Chondrocyte (in vitro differentiated cells): Measurements from ENCODE around the gene ABCA4. TPM values are rescaled to one million over a fixed set of nuclear protein-coding genes. Genes with fewer than 3 reads are reported as not detected.

ENCODE experiments used
- DNase-seq: peaks from one replicate; pipeline ENCODE4 v3.0.0; 2021; ENCODE audit warnings: mixed read lengths, low spot score
- H3K27ac Mint-ChIP-seq: one replicate; pipeline ENCODE4 v1.8.0; 2021; ENCODE audit warnings: mild to moderate bottlenecking, moderate library complexity, mixed read lengths; ENCODE audit not compliant: unreplicated experiment
- H3K27me3 Mint-ChIP-seq: 2 replicates; pipeline ENCODE4 v1.8.0; 2021; ENCODE audit warnings: low read depth, mixed read lengths
- H3K36me3 Mint-ChIP-seq: 2 replicates; pipeline ENCODE4 v1.8.0; 2021; ENCODE audit warnings: low read depth, mixed read lengths
- H3K4me1 Mint-ChIP-seq: 2 replicates; pipeline ENCODE4 v1.8.0; 2021; ENCODE audit warnings: low read depth, mild to moderate bottlenecking, mixed read lengths
- H3K4me3 Mint-ChIP-seq: one replicate; pipeline ENCODE4 v1.8.0; 2021; ENCODE audit warnings: mild to moderate bottlenecking, moderate library complexity, mixed read lengths; ENCODE audit not compliant: unreplicated experiment
- H3K9me3 Mint-ChIP-seq: 2 replicates; pipeline ENCODE4 v1.8.0; 2021; ENCODE audit warnings: low read depth, mixed read lengths
- total RNA-seq: library from RNA; stranded (reverse); gene quantifications from 3 replicates; pipeline ENCODE4 v1.2.1, GENCODE V29; 2021
- TF ChIP-seq, protein P1 (sequence below): fragments of 200-600 bp; sonication (generic); IDR thresholded peaks from 2 replicates; pipeline ENCODE4 v1.5.0; 2021; ENCODE audit warnings: antibody characterized with exemption, mild to moderate bottlenecking, moderate library complexity

Gene ABCA4
- total RNA-seq, 1 donor from 2014 or later: 0.22 TPM

DNA sequence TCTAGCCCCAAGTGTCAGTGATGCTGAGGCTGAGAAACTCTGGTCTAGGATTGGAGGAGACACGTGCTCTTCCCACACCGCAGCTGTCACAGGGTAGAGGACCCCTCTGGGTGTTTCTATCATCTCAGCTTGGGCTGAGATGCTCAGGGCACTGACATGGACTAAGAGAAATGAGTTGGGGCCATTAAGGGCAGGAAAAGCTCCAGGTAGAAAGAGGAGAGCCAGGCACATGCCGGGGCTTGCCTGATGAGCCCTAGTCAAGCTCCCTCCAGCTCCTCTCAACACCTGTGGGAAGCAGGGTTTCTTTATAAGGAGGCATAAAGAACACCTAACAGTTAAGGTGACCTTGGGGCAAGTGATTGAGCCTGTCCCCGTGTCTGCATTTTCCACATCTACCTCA lies 17.3 kb downstream of the ABCA4 start:
- H3K9me3 Mint-ChIP-seq: no peaks in the 10 kb centered on the region
- DNase-seq: no peak
- no peak overlapping the region for H3K27ac Mint-ChIP-seq
- peaks cover 24% of the 10 kb centered on the region for H3K4me1 Mint-ChIP-seq
- TF ChIP-seq, protein P1, sequence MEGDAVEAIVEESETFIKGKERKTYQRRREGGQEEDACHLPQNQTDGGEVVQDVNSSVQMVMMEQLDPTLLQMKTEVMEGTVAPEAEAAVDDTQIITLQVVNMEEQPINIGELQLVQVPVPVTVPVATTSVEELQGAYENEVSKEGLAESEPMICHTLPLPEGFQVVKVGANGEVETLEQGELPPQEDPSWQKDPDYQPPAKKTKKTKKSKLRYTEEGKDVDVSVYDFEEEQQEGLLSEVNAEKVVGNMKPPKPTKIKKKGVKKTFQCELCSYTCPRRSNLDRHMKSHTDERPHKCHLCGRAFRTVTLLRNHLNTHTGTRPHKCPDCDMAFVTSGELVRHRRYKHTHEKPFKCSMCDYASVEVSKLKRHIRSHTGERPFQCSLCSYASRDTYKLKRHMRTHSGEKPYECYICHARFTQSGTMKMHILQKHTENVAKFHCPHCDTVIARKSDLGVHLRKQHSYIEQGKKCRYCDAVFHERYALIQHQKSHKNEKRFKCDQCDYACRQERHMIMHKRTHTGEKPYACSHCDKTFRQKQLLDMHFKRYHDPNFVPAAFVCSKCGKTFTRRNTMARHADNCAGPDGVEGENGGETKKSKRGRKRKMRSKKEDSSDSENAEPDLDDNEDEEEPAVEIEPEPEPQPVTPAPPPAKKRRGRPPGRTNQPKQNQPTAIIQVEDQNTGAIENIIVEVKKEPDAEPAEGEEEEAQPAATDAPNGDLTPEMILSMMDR: no peak
- H3K4me3 Mint-ChIP-seq: no peak overlapping the region
- H3K27me3 Mint-ChIP-seq: no peaks in the 10 kb centered on the region
- H3K36me3 Mint-ChIP-seq: no peaks in the 10 kb centered on the region

DNA sequence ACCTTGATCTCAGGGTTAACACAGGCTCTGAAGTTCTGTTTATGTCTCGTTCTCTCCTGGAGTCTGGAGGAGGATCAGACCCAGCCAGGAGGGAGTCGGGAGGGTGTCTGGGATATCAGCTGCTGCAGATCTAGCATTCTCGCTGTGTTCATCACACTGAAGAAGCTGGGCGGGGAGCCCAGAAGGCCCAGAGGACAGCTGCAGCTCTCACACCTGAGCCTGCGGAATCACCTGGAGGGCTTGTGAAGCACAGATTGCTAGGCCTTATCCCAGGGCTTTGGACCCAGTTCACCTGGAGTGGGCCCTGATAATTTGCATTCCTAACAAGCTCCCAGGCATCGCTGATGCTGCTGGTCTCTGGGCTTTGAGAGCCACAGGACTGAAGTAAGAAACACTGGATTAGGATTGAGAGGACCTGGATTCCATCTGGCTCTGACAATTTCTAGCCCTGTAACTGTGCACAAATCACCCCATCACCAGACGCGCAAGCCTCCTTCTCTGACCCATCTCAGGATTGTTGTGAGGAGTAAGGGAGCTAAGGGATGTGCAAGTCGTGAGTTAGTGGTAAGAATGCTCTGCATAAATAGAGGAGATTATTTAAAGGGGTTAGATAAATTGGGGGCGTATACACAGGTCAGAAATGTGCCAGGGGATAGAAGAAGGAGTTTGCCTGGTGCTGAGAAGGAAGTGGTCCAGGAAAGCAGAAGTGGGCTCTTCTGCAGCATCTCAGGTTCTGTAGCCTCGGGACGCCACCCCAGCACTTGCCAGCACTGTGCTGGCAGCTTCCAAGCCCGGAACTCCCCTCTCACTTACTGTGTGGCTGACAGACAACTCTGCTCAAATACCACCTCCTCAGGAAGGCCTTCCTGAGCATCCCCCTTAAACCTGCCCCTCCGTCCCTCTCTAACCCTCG lies 19.1 kb downstream of the ABCA4 start:
- Mint-ChIP-seq H3K27me3 (no peaks in the 10 kb centered on the region), H3K36me3 (no peaks in the 10 kb centered on the region), H3K4me1 (peaks cover 36% of the 10 kb centered on the region), H3K4me3 (no peak overlapping the region), H3K27ac (no peak overlapping the region), H3K9me3 (no peaks in the 10 kb centered on the region)
- TF ChIP-seq, protein P1: no peak
- DNase-seq: no peak

DNA sequence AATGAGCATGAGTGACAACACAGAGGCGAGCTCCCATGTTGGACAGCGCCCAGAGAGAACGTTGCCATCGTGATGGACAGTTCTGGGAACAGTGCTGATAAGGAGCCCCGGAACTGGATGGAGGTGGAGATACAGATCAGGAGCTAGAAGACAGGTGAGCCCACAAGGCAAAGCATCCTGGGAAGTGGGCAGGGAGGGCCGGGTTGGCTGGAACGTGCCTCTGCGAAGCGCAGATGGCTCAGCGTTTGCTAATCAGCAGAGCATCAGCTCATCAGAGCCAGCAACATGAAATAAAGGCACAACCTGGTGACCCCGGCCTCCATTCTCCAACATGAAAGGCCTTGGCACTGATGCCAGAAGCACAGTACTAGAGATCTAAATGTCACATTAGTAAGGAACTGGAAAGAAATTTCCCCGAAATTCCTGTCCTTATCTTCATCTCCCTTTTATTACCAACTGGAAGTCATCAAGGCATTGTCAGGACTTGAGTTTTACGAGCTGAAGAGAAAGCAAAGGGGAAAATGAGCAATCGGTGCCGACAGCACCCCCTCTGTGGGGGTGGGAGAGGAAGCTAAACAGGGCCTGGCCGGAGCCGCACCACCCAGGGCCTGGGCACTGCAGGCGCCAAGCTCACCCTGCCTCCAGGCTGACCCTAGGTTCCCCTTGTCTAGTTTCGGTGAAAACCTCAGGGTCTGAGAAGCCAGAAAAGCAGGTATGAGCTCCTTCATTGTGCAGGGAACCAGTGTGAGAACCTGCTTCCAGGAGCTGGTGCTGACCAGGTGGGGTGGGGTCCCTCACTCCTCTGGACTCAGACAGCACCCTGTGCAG lies 19.9 kb downstream of the ABCA4 start:
- no peaks in the 10 kb centered on the region for H3K9me3 Mint-ChIP-seq
- H3K27me3 Mint-ChIP-seq: no peaks in the 10 kb centered on the region
- no peak for DNase-seq
- TF ChIP-seq, protein P1: no peak
- no peak overlapping the region for H3K4me3 Mint-ChIP-seq
- H3K36me3 Mint-ChIP-seq: no peaks in the 10 kb centered on the region
- no peak overlapping the region for H3K27ac Mint-ChIP-seq
- H3K4me1 Mint-ChIP-seq: peaks cover 36% of the 10 kb centered on the region

DNA sequence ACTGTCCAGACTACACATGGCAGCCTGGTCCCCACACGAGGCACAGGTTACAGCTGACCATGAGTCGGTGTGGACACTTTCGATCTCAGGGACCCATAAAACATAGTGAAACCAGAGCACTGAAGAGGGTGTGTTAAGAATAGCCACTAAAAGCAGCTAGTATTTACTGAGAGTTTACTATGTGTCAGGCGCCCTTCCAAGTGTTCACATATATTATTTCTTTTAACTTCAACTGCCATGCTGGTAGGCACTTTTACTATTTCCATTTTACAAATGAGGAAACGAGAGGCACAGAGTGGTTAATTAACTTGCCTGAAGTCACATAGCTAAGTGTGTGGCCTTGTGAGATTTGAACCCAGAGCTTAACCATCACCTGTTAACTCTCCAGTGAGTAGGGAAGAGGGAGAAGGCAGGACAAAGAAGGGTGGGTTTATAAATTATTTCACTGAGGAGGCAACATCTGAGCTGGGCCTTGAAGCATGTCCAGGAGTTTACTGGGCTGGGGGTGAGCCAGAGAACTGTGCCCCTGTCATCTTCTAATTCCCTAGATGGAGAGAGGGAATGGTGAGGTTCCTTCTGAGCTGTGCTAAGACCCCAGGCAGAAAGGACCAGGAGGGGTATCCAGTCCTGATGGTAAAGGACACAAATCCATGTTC lies 20.7 kb downstream of the ABCA4 start:
- Mint-ChIP-seq H3K36me3 (no peaks in the 10 kb centered on the region), H3K27ac (no peak overlapping the region), H3K27me3 (no peaks in the 10 kb centered on the region), H3K4me1 (peaks cover 36% of the 10 kb centered on the region), H3K9me3 (no peaks in the 10 kb centered on the region), H3K4me3 (no peak overlapping the region)
- DNase-seq: no peak
- TF ChIP-seq, protein P1: no peak

DNA sequence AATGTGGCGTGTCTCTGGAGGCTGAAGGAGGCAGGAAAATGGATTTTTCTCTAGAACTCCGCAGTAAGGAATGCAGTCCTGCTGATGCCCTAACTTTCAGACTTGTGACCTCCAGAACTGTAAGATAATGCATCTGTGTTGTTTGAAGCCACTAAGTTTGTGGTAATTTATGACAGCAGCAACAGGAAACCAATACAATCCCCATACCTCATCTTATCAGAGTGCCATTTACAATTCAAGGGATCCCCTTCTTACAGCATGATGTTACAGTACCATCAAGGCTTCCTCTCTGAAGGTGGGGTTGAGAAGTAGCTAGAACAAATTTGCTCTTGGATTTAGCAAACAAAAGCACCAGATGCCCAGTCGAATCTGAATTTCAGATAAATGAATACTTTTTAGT lies 21.6 kb downstream of the ABCA4 start:
- H3K27ac Mint-ChIP-seq: no peak overlapping the region
- no peaks in the 10 kb centered on the region for H3K27me3 Mint-ChIP-seq
- TF ChIP-seq, protein P1: no peak
- H3K9me3 Mint-ChIP-seq: no peaks in the 10 kb centered on the region
- peaks cover 43% of the 10 kb centered on the region for H3K4me1 Mint-ChIP-seq
- DNase-seq: no peak
- H3K4me3 Mint-ChIP-seq: no peak overlapping the region
- H3K36me3 Mint-ChIP-seq: no peaks in the 10 kb centered on the region
